Astrocyte (in vitro differentiated cells and primary cell): ENCODE measurements around the gene XRCC6. TPM values are rescaled to one million over a fixed set of nuclear protein-coding genes. Genes with fewer than 3 reads are reported as not detected.

Experiments
- DNase-seq: peaks from one replicate; pipeline ENCODE4 v3.0.0-alpha.2; 2010; ENCODE audit warnings: low read depth
- FAIRE-seq: peaks from 2 replicates; lab custom pipeline; 2011; peaks lifted over from hg19 to GRCh38; lab: Jason Lieb, UNC
- H2AFZ ChIP-seq: 2 replicates; pipeline ENCODE4 v1.6.0; 2012; ENCODE audit warnings: low read depth, low read length, inconsistent platforms
- H3K27ac ChIP-seq: 2 replicates; pipeline ENCODE4 v1.5.1; 2011; ENCODE audit warnings: low read depth, low read length, inconsistent platforms
- H3K27me3 ChIP-seq: 2 replicates; pipeline ENCODE4 v1.6.0; 2011; ENCODE audit warnings: low read length, inconsistent platforms; ENCODE audit not compliant: insufficient read depth
- H3K36me3 ChIP-seq: 2 replicates; pipeline ENCODE4 v1.5.1; 2011; ENCODE audit warnings: low read length, inconsistent platforms; ENCODE audit not compliant: insufficient read depth
- H3K4me1 ChIP-seq: 2 replicates; pipeline ENCODE4 v1.5.1; 2011; ENCODE audit warnings: low read length, inconsistent platforms; ENCODE audit not compliant: insufficient read depth
- H3K4me2 ChIP-seq: 2 replicates; pipeline ENCODE4 v1.6.0; 2012; ENCODE audit warnings: low read length, inconsistent platforms
- H3K4me3 ChIP-seq: 2 replicates; pipeline ENCODE4 v1.5.1; 2011; ENCODE audit warnings: low read depth, mild to moderate bottlenecking, low read length, inconsistent platforms; ENCODE audit not compliant: insufficient read depth
- H3K79me2 ChIP-seq: 2 replicates; pipeline ENCODE4 v1.6.0; 2012; ENCODE audit warnings: mild to moderate bottlenecking, low read length, inconsistent platforms; ENCODE audit not compliant: insufficient read depth
- H3K9ac ChIP-seq: 2 replicates; pipeline ENCODE4 v1.6.0; 2012; ENCODE audit warnings: mild to moderate bottlenecking, low read length, inconsistent platforms
- H3K9me3 ChIP-seq: 2 replicates; pipeline ENCODE4 v1.5.1; 2012; ENCODE audit warnings: low read depth, mild to moderate bottlenecking, low read length, inconsistent platforms; ENCODE audit not compliant: insufficient read depth
- H4K20me1 ChIP-seq: 2 replicates; pipeline ENCODE4 v1.6.0; 2012; ENCODE audit warnings: low read length, inconsistent platforms; ENCODE audit not compliant: insufficient read depth
- H3K27ac Mint-ChIP-seq: one replicate; pipeline ENCODE4 v1.8.0; 2021; ENCODE audit warnings: mild to moderate bottlenecking, mixed read lengths; ENCODE audit not compliant: unreplicated experiment
- H3K27me3 Mint-ChIP-seq: one replicate; pipeline ENCODE4 v1.8.0; 2021; ENCODE audit warnings: low read depth, mixed read lengths; ENCODE audit not compliant: unreplicated experiment
- H3K36me3 Mint-ChIP-seq: one replicate; pipeline ENCODE4 v1.8.0; 2021; ENCODE audit warnings: low read depth, mixed read lengths; ENCODE audit not compliant: unreplicated experiment
- H3K4me1 Mint-ChIP-seq: one replicate; pipeline ENCODE4 v1.8.0; 2021; ENCODE audit warnings: low read depth, mixed read lengths; ENCODE audit not compliant: unreplicated experiment
- H3K4me3 Mint-ChIP-seq: one replicate; pipeline ENCODE4 v1.8.0; 2021; ENCODE audit warnings: mild to moderate bottlenecking, moderate library complexity, mixed read lengths; ENCODE audit not compliant: unreplicated experiment
- H3K9me3 Mint-ChIP-seq: one replicate; pipeline ENCODE4 v1.8.0; 2021; ENCODE audit warnings: mild to moderate bottlenecking, mixed read lengths; ENCODE audit not compliant: unreplicated experiment
- CTCF ChIP-seq: IDR thresholded peaks from 2 replicates; pipeline ENCODE4 v1.5.1; 2011; ENCODE audit warnings: low read depth, mild to moderate bottlenecking, inconsistent platforms, low read length, moderate library complexity; ENCODE audit not compliant: insufficient read depth
- EZH2 ChIP-seq: IDR thresholded peaks from 2 replicates; pipeline ENCODE4 v1.6.1; 2012; ENCODE audit warnings: mild to moderate bottlenecking, low read length, inconsistent platforms; ENCODE audit not compliant: insufficient read depth
- total RNA-seq: library from RNA; stranded (reverse); gene quantifications from 2 replicates; pipeline ENCODE4 v1.2.1, GENCODE V29; 2021

The XRCC6 gene
- total RNA-seq, 1 donor from 2014 or later: 232 TPM

- DNase-seq (no peak), FAIRE-seq (no peak)
- Histone ChIP-seq H3K4me1 (no peaks in the 10 kb centered on the region), H3K4me2 (no peak overlapping the region), H2AFZ (no peak overlapping the region), H3K9me3 (no peaks in the 10 kb centered on the region), H3K27me3 (no peaks in the 10 kb centered on the region), H4K20me1 (peaks cover 34% of the 10 kb centered on the region), H3K27ac (no peak overlapping the region), H3K36me3 (peaks cover 9% of the 10 kb centered on the region), H3K4me3 (no peak overlapping the region), H3K79me2 (peaks cover 11% of the 10 kb centered on the region), H3K9ac (no peak overlapping the region)
- Mint-ChIP-seq H3K4me3 (no peak overlapping the region), H3K4me1 (no peaks in the 10 kb centered on the region), H3K27me3 (no peaks in the 10 kb centered on the region), H3K36me3 (peaks cover 31% of the 10 kb centered on the region), H3K27ac (no peak overlapping the region), H3K9me3 (no peaks in the 10 kb centered on the region)
- no peak for TF ChIP-seq EZH2
- TF ChIP-seq CTCF: no peak
Observed at GRCh38 chr22:41582694-41583093, 38.4 kb upstream of the XRCC6 start.

DNA sequence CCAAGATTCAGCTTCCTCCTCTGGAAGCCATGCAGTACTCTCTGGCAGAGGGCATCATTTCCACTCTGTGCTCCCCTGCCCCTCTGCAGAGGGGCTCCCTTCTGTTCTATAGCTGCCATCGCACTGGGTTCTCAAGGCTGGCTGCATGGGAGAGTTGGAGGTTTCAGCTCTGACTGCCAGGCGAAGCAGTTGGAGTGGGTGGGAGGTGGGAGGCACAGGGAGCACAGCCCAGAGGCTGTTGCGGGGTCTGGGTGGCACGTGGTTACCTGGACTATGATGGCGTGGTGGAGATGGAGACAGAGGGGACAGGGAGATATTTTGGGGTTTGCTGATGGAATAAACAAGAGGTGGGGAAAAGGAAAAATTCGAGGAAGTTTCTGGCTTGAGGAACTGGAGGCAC, 36.2 kb upstream of the XRCC6 start:
- Histone ChIP-seq H3K9ac (no peak overlapping the region), H3K36me3 (peaks cover 9% of the 10 kb centered on the region), H3K4me2 (no peak overlapping the region), H2AFZ (no peak overlapping the region), H3K27ac (no peak overlapping the region), H4K20me1 (peaks cover 34% of the 10 kb centered on the region), H3K9me3 (no peaks in the 10 kb centered on the region), H3K79me2 (peaks cover 29% of the 10 kb centered on the region), H3K27me3 (no peaks in the 10 kb centered on the region), H3K4me1 (peaks cover 5% of the 10 kb centered on the region), H3K4me3 (no peak overlapping the region)
- Mint-ChIP-seq H3K36me3 (peaks cover 21% of the 10 kb centered on the region), H3K27me3 (no peaks in the 10 kb centered on the region), H3K9me3 (no peaks in the 10 kb centered on the region), H3K27ac (peak overlapping the region; percentile 75), H3K4me1 (no peaks in the 10 kb centered on the region), H3K4me3 (no peak overlapping the region)
- DNase-seq (no peak), FAIRE-seq (no peak)
- TF ChIP-seq EZH2 (no peak), CTCF (no peak)

DNA sequence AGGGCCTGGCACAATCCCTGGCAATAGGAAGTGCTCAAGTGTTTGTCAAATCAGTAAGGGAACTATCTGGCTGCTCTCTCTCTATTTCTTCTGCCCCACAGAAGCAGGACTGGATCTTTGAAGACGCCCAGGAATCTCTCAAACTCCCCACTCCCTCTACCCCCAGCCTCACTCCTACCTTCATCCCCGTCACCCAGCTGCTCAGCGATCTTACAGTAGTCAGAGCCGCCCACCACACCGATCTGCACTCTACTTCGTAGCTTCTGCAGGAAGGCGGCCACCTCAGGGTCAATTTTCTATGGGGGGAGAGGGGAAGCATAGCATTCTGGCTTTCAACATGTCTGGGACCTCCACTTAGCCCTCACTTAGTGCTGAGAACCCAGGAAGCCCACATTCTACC, 35.2 kb upstream of the XRCC6 start:
- Mint-ChIP-seq H3K9me3 (no peaks in the 10 kb centered on the region), H3K27me3 (no peaks in the 10 kb centered on the region), H3K4me3 (no peak overlapping the region), H3K36me3 (peaks cover 21% of the 10 kb centered on the region), H3K27ac (no peak overlapping the region), H3K4me1 (no peaks in the 10 kb centered on the region)
- Histone ChIP-seq H3K36me3 (peaks cover 9% of the 10 kb centered on the region), H3K9me3 (no peaks in the 10 kb centered on the region), H4K20me1 (peaks cover 33% of the 10 kb centered on the region), H3K4me2 (no peak overlapping the region), H2AFZ (no peak overlapping the region), H3K27me3 (no peaks in the 10 kb centered on the region), H3K79me2 (peaks cover 29% of the 10 kb centered on the region), H3K4me3 (no peak overlapping the region), H3K27ac (no peak overlapping the region), H3K4me1 (peaks cover 5% of the 10 kb centered on the region), H3K9ac (no peak overlapping the region)
- DNase-seq (no peak), FAIRE-seq (no peak)
- TF ChIP-seq EZH2 (no peak), CTCF (no peak)
